Liver (tissue), 9 donors: ENCODE results near the gene CCDC178. TPM values are rescaled to one million over a fixed set of nuclear protein-coding genes. Genes with fewer than 3 reads are reported as not detected.

Source experiments
- DNase-seq: peaks from one replicate; pipeline ENCODE4 v3.0.0-alpha.2; 2017; ENCODE audit warnings: low spot score
- H3K27ac ChIP-seq, 2 donors: one replicate each; pipeline ENCODE4 v1.7.0; 2013; ENCODE audit warnings: inconsistent platforms in 2 of 2, low read length in 2 of 2, control low read depth in 1 of 2, low read depth in 1 of 2, mild to moderate bottlenecking in 1 of 2
- H3K27me3 ChIP-seq, 4 donors: one replicate each; pipeline versions ENCODE4 v1.6.1 to v1.7.0; 2013; ENCODE audit warnings: low read length in 3 of 4, inconsistent platforms in 1 of 4, mild to moderate bottlenecking in 1 of 4, moderate library complexity in 1 of 4; ENCODE audit not compliant: control insufficient read depth in 4 of 4, insufficient read depth in 4 of 4
- H3K36me3 ChIP-seq, 4 donors: one replicate each; pipeline versions ENCODE4 v1.6.1 to v1.7.0; 2013; ENCODE audit warnings: low read length in 3 of 4, mild to moderate bottlenecking in 3 of 4, low read depth in 1 of 4, moderate library complexity in 1 of 4; ENCODE audit not compliant: control insufficient read depth in 4 of 4, insufficient read depth in 3 of 4
- H3K4me1 ChIP-seq, 4 donors: one replicate each; pipeline versions ENCODE4 v1.6.1 to v1.7.0; 2013; ENCODE audit warnings: low read length in 3 of 4, mild to moderate bottlenecking in 3 of 4, moderate library complexity in 1 of 4; ENCODE audit not compliant: control insufficient read depth in 4 of 4, insufficient read depth in 4 of 4
- H3K4me3 ChIP-seq, 3 donors: one replicate each; pipeline versions ENCODE4 v1.6.1 to v1.7.0; 2013; ENCODE audit warnings: low read length in 3 of 3, control low read depth in 1 of 3, low read depth in 1 of 3, mild to moderate bottlenecking in 1 of 3
- H3K9ac ChIP-seq, 2 donors: one replicate each; pipeline ENCODE4 v1.7.0; 2013; ENCODE audit warnings: low read length in 2 of 2, mild to moderate bottlenecking in 2 of 2, moderate library complexity in 2 of 2, control low read depth in 1 of 2, low read depth in 1 of 2
- H3K9me3 ChIP-seq, 4 donors: one replicate each; pipeline versions ENCODE4 v1.6.1 to v1.7.0; 2013; ENCODE audit warnings: low read length in 3 of 4; ENCODE audit not compliant: control insufficient read depth in 4 of 4
- EGR1 ChIP-seq, 2 donors: IDR thresholded peaks; 2 replicates each; pipeline ENCODE4 v1.6.1; 2016 to 2018; ENCODE audit warnings: antibody characterized with exemption in 2 of 2, low read depth in 2 of 2
- FOXA1 ChIP-seq: IDR thresholded peaks from 2 replicates; pipeline ENCODE4 v1.6.1; 2016; ENCODE audit warnings: antibody characterized with exemption
- FOXA2 ChIP-seq: IDR thresholded peaks from 2 replicates; pipeline ENCODE4 v1.6.1; 2016; ENCODE audit warnings: antibody characterized with exemption
- GABPA ChIP-seq, 2 donors: IDR thresholded peaks in 1 of 2; conservative IDR thresholded peaks in 1 of 2; 2 replicates each; pipeline ENCODE4 v1.6.1; 2016; ENCODE audit warnings: antibody characterized with exemption in 2 of 2, mild to moderate bottlenecking in 1 of 2, moderate library complexity in 1 of 2
- HNF4A ChIP-seq, 2 donors: conservative IDR thresholded peaks; 2 replicates each; pipeline ENCODE4 v1.6.1; 2016; ENCODE audit warnings: antibody characterized with exemption in 2 of 2, mild to moderate bottlenecking in 2 of 2
- HNF4G ChIP-seq: IDR thresholded peaks from 2 replicates; pipeline ENCODE4 v1.6.1; 2016; ENCODE audit warnings: antibody characterized with exemption
- JUND ChIP-seq, 2 donors: IDR thresholded peaks; 2 replicates each; pipeline ENCODE4 v1.6.1; 2016; ENCODE audit warnings: antibody characterized with exemption in 2 of 2
- NR2F2 ChIP-seq: IDR thresholded peaks from 2 replicates; pipeline ENCODE4 v1.6.1; 2016; ENCODE audit warnings: antibody characterized with exemption
- RAD21 ChIP-seq, 2 donors: IDR thresholded peaks; 2 replicates each; pipeline ENCODE4 v1.6.1; 2016; ENCODE audit warnings: antibody characterized with exemption in 2 of 2, mild to moderate bottlenecking in 2 of 2
- RXRA ChIP-seq, 2 donors: IDR thresholded peaks; 2 replicates each; pipeline ENCODE4 v1.6.1; 2017 to 2018; ENCODE audit warnings: antibody characterized with exemption in 2 of 2, mild to moderate bottlenecking in 1 of 2
- SP1 ChIP-seq: IDR thresholded peaks from 2 replicates; pipeline ENCODE4 v1.6.1; 2018; ENCODE audit warnings: antibody characterized with exemption, mild to moderate bottlenecking
- TAF1 ChIP-seq: conservative IDR thresholded peaks from 2 replicates; pipeline ENCODE4 v1.6.1; 2016; ENCODE audit warnings: antibody characterized with exemption, mild to moderate bottlenecking
- YY1 ChIP-seq: IDR thresholded peaks from 2 replicates; pipeline ENCODE4 v1.6.1; 2016; ENCODE audit warnings: antibody characterized with exemption, mild to moderate bottlenecking
- WGBS: extraction: QIAGEN DNeasy Blood & Tissue Kit; methylation state at CpG from one replicate; pipeline ENCODE4 v1.1.7; 2013; 5-methylcytosine and 5-hydroxymethylcytosine counted together
- polyA plus RNA-seq, 2 donors: library from polyadenylated mRNA; stranded (reverse) in 1 of 2; unstranded in 1 of 2; fragments of 200-250 nt in 1 of 2; fragments of >200 nt in 1 of 2; fragmentation: Nextera tagmentation in 1 of 2; extraction: Ambion mirVana in 1 of 2; gene quantifications; one replicate each; pipeline versions ENCODE4 v1.2.1 to v1.2.3, GENCODE V29; 2013 to 2015
- total RNA-seq, 2 donors: library from RNA; depleted of rRNA; stranded (reverse); fragments of >200 nt; gene quantifications; one replicate each; pipeline ENCODE4 v1.2.3, GENCODE V29; 2014
- TF ChIP-seq, protein P1 (sequence below): IDR thresholded peaks from 2 replicates; pipeline ENCODE4 v1.6.1; 2016; ENCODE audit warnings: antibody characterized with exemption, mild to moderate bottlenecking
- TF ChIP-seq, protein P2 (sequence below): IDR thresholded peaks from 2 replicates; pipeline ENCODE4 v1.6.1; 2016; ENCODE audit warnings: antibody characterized with exemption
- TF ChIP-seq, protein P3 (sequence below): fragments of 150-350 bp; IDR thresholded peaks from 2 replicates; pipeline ENCODE4 v1.5.1; 2017; ENCODE audit warnings: improper control_type of control experiment, low read depth, low read length; ENCODE audit not compliant: missing input control
- TF ChIP-seq, protein P4 (sequence below): IDR thresholded peaks from 2 replicates; pipeline ENCODE4 v1.6.1; 2016; ENCODE audit warnings: antibody characterized with exemption
- TF ChIP-seq, protein P5 (sequence below): IDR thresholded peaks from 2 replicates; pipeline ENCODE4 v1.6.1; 2016; ENCODE audit warnings: antibody characterized with exemption
- donor health status: healthy.
- donor health status: healthy.
- donor health status: healthy.
- donor health status: healthy.
- donor health status: healthy.

Gene CCDC178
- total and polyA plus RNA-seq, 4 donors, result not detected

DNA sequence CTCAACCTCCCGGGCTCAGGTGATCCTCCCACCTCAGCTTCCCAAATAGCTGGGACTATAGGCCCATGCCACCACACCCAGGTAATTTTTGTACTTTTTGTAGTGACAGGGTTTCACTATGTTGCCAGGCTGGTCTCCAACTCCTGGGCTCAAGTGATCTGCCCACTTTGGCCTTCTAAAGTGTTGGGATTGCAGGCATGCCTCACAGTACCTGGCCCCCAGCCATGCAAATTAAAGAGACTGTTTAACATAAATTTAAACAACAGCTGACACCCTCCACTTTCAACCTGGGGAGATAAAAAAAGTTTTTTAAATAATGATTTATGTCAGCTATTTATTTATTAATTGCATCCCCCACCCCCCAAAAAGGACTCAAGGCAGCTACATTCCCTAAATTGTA lies 234.7 kb downstream of the CCDC178 start:
- Histone ChIP-seq H3K4me3 (no peak overlapping the region), H3K36me3 (no peaks in the 10 kb centered on the region), H3K9ac (no peak overlapping the region), H3K9me3 (no peaks in the 10 kb centered on the region), H3K27ac (no peak overlapping the region), H3K4me1 (no peaks in the 10 kb centered on the region), H3K27me3 (peaks cover 0 to 3% (median 0%) of the 10 kb centered on the region in 4 donors)
- DNase-seq, result no peak
- TF ChIP-seq RAD21 (IDR thresholded peaks at IDR 0.05), result no peak
- TF ChIP-seq EGR1 (IDR thresholded peaks at IDR 0.05; ENCODE audit: low read depth in 2 of 2), result no peak
- TF ChIP-seq, protein P1, sequence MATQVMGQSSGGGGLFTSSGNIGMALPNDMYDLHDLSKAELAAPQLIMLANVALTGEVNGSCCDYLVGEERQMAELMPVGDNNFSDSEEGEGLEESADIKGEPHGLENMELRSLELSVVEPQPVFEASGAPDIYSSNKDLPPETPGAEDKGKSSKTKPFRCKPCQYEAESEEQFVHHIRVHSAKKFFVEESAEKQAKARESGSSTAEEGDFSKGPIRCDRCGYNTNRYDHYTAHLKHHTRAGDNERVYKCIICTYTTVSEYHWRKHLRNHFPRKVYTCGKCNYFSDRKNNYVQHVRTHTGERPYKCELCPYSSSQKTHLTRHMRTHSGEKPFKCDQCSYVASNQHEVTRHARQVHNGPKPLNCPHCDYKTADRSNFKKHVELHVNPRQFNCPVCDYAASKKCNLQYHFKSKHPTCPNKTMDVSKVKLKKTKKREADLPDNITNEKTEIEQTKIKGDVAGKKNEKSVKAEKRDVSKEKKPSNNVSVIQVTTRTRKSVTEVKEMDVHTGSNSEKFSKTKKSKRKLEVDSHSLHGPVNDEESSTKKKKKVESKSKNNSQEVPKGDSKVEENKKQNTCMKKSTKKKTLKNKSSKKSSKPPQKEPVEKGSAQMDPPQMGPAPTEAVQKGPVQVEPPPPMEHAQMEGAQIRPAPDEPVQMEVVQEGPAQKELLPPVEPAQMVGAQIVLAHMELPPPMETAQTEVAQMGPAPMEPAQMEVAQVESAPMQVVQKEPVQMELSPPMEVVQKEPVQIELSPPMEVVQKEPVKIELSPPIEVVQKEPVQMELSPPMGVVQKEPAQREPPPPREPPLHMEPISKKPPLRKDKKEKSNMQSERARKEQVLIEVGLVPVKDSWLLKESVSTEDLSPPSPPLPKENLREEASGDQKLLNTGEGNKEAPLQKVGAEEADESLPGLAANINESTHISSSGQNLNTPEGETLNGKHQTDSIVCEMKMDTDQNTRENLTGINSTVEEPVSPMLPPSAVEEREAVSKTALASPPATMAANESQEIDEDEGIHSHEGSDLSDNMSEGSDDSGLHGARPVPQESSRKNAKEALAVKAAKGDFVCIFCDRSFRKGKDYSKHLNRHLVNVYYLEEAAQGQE, result no peak
- TF ChIP-seq YY1, result no peak
- TF ChIP-seq, protein P2, sequence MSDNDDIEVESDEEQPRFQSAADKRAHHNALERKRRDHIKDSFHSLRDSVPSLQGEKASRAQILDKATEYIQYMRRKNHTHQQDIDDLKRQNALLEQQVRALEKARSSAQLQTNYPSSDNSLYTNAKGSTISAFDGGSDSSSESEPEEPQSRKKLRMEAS, result no peak
- TF ChIP-seq TAF1, result no peak
- no peak for TF ChIP-seq NR2F2
- TF ChIP-seq GABPA (IDR thresholded peaks at IDR 0.05 in 1 of 2, conservative IDR thresholded peaks at IDR 0.05 in 1 of 2), result no peak
- TF ChIP-seq, protein P3, sequence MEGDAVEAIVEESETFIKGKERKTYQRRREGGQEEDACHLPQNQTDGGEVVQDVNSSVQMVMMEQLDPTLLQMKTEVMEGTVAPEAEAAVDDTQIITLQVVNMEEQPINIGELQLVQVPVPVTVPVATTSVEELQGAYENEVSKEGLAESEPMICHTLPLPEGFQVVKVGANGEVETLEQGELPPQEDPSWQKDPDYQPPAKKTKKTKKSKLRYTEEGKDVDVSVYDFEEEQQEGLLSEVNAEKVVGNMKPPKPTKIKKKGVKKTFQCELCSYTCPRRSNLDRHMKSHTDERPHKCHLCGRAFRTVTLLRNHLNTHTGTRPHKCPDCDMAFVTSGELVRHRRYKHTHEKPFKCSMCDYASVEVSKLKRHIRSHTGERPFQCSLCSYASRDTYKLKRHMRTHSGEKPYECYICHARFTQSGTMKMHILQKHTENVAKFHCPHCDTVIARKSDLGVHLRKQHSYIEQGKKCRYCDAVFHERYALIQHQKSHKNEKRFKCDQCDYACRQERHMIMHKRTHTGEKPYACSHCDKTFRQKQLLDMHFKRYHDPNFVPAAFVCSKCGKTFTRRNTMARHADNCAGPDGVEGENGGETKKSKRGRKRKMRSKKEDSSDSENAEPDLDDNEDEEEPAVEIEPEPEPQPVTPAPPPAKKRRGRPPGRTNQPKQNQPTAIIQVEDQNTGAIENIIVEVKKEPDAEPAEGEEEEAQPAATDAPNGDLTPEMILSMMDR, result no peak
- no peak for TF ChIP-seq FOXA1
- TF ChIP-seq, protein P4, sequence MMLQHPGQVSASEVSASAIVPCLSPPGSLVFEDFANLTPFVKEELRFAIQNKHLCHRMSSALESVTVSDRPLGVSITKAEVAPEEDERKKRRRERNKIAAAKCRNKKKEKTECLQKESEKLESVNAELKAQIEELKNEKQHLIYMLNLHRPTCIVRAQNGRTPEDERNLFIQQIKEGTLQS, result no peak
- TF ChIP-seq SP1, result no peak
- no peak for TF ChIP-seq JUND (IDR thresholded peaks at IDR 0.05)
- TF ChIP-seq HNF4A (conservative IDR thresholded peaks at IDR 0.05), result no peak
- no peak for TF ChIP-seq RXRA (IDR thresholded peaks at IDR 0.05)
- TF ChIP-seq HNF4G, result no peak
- TF ChIP-seq FOXA2, result no peak
- WGBS, result 90% methylated on average over 1 of the region's 1 CpG

DNA sequence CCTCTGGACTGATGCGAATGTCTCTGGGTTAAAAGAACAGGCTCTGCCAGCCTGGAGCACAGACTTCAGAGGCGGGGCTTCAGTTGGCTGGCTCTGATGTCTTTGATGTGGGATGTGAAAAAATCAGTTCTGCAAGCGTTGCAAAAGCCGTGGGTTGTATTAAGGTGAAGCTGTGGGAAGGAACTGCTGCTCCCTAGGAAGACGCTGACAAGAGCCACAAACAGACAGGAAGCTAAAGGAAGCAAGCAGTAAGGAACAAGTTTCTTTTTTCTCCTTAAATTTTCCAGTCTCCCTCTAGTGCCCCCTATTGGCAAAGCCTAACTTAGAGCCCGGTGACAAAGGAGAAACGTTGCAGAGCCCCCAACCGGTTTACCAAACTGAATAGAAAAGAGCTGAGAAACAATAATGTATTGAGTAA lies 239.0 kb downstream of the CCDC178 start:
- H3K9ac ChIP-seq, result no peak overlapping the region
- H3K27ac ChIP-seq, result no peak overlapping the region
- WGBS, result 10% methylated on average over 8 of the region's 8 CpGs
- H3K4me3 ChIP-seq, result no peak overlapping the region
- DNase-seq, result no peak
- no peaks in the 10 kb centered on the region for H3K4me1 ChIP-seq
- no peaks in the 10 kb centered on the region for H3K9me3 ChIP-seq
- H3K27me3 ChIP-seq, result peaks cover 0 to 3% (median 0%) of the 10 kb centered on the region in 4 donors
- H3K36me3 ChIP-seq, result no peaks in the 10 kb centered on the region
- TF ChIP-seq HNF4A (conservative IDR thresholded peaks at IDR 0.05) (no peak), TAF1 (no peak), RXRA (IDR thresholded peaks at IDR 0.05) (no peak), FOXA1 (no peak), YY1 (no peak), HNF4G (no peak), SP1 (no peak), EGR1 (IDR thresholded peaks at IDR 0.05; ENCODE audit: low read depth in 2 of 2) (no peak), RAD21 (IDR thresholded peaks at IDR 0.05) (peak; percentile 60 to 62)
- TF ChIP-seq, protein P5, sequence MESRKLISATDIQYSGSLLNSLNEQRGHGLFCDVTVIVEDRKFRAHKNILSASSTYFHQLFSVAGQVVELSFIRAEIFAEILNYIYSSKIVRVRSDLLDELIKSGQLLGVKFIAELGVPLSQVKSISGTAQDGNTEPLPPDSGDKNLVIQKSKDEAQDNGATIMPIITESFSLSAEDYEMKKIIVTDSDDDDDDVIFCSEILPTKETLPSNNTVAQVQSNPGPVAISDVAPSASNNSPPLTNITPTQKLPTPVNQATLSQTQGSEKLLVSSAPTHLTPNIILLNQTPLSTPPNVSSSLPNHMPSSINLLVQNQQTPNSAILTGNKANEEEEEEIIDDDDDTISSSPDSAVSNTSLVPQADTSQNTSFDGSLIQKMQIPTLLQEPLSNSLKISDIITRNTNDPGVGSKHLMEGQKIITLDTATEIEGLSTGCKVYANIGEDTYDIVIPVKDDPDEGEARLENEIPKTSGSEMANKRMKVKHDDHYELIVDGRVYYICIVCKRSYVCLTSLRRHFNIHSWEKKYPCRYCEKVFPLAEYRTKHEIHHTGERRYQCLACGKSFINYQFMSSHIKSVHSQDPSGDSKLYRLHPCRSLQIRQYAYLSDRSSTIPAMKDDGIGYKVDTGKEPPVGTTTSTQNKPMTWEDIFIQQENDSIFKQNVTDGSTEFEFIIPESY, result no peak
- TF ChIP-seq, protein P4, result no peak
- TF ChIP-seq, protein P3, result peak; percentile 28
